GM18858 (cell line): ENCODE data around the gene BCOR.

Experiments used
- ATAC-seq: cut with Tn5 transposase; IDR thresholded peaks from one replicate; pipeline ENCODE4 v1.9.1; 2021; ENCODE audit not compliant: unreplicated experiment

Gene BCOR

DNA sequence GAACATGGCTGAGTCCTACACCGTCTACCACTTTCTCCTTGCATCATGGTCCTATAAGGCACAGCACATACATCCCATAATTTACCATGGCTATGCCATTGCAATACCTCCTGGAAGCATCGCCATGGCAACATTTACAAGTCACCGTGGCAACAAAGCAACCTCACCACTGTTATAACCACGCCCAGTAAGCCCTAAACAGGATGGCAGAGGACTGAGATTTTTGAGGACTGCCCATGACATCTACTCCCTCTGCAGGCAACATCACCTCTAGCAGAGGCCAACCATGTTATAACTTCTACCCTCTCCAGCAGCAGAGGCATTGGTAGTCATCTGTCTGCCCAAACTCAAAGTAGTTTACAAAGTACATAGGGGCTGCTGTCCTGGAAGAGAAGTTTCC is 29.7 kb downstream of the BCOR start:
- ATAC-seq: no peak

DNA sequence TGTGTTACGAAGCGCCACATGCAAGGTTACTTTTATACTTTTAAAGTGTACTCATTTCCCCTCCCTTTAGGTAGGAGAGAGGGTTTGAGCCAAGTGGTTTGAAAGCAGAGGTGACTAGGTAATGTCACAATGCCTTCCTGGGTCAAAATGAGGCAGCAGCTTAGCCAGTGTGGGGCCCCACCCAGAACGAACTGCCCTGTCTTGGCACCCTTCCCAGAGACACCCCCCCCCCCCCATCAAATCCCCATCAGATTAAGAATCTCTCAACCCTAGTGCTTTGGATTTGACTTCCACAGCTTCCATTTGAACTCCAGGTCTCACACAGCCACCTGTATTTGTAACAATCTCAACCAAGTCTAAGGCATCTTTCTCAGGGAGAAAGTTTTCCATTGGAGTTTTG is 31.1 kb downstream of the BCOR start:
- ATAC-seq: no peak

- no peak for ATAC-seq
Observed at GRCh38 chrX:40065296-40066046, 32.3 kb downstream of the BCOR start.

DNA sequence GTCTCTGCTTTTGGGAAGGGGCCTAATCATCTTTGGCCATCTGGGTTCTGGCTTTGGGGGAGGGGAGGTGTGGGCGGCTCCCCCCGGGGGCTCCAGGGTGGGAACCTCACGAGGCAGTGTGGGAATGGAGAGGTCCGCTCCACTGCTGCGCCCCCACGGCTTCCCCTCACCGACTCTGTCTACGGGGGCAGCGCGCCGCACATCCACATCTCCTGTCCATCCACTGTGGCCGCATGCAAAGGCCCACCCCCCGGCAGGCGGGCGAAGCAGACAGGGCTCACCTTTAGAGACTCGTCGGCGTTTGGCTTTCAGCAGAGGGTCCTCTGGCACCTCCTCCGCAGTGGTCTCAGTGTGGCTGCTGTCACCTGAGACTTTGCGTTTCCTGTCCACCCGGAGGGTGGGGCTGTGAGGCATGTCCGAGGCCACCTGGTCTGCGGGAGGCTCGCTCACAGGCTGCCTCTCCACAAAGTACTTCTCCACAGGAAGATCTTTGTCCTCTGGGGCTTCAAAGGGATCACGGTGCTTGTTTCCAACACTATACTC is 33.6 kb downstream of the BCOR start:
- no peak for ATAC-seq

DNA sequence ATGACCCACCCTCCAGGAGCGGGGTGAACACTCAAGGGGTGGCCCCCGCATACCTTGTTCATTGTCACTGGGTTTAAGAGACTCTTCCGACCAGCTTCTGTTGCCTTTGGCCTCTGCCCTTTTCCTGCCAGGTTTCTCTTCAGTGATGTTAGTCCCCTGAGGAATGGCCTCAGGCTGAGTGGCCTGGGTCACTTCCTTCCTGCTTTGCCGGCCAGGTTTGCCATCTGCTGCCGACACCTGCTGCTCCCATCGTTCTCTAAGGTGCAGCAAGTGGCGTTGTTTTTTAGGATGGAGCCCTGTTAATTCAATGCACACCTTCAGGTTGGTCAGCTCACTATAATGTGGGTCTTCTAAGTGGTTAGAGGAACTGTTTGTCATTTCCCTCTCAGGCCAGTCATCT is 34.2 kb downstream of the BCOR start:
- ATAC-seq: no peak

GRCh38 chrX:40062525-40063155 is 35.1 kb downstream of the BCOR start:
- ATAC-seq: no peak

GRCh38 chrX:40061871-40062524 is 35.8 kb downstream of the BCOR start:
- ATAC-seq: no peak

GRCh38 chrX:40061005-40061404 is 36.8 kb downstream of the BCOR start:
- no peak for ATAC-seq

DNA sequence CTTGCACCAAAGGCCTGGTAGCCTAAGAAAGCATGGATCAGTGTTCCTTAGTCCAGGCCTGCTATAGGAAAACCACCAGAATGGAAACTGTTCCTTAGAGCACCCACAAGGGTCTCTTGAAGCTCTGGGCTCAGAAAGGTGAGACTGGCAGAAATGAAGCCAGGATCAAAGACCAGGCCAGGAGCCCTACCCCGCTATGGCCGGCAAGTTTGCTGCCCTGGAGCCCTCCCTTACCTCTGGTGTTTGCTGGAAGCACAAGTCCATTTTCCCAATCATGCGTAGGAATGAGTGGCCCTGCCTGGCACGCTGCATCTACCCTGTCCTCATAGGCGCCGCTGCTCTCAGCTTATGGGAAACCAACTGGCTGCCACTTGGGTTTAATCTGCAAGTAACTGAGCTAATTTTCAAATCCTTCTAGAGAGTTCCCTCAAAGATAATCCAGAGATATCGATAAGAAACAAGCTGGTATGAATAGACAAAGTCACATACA is 37.4 kb downstream of the BCOR start:
- ATAC-seq: no peak

GRCh38 chrX:40058719-40059118 is 39.0 kb downstream of the BCOR start:
- no peak for ATAC-seq

GRCh38 chrX:40057405-40057804 is 40.4 kb downstream of the BCOR start:
- ATAC-seq: no peak

- ATAC-seq: no peak
Observed at GRCh38 chrX:40056420-40056819, 41.3 kb downstream of the BCOR start.

DNA sequence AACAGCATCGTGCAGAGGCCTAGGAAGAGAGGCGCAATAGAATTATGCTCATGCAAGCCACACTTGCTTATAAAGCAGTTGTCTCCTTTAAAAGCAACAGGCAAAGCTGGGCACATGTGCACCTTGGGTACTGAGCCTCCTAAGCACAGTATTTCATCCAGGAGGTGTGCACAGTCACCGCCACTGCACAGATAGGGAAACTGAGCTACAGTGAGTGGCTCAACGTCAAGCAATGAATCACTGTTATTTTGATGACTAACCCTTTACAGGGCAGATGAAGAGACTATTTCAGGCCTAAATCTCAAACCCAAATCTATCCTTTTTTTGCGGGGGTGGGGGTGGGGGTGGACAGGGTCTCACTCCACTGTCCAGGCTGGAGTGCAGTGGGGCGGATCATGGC is 42.3 kb downstream of the BCOR start:
- ATAC-seq: no peak

GRCh38 chrX:40054793-40055192 is 43.0 kb downstream of the BCOR start:
- no peak for ATAC-seq

GRCh38 chrX:40050532-40050931 is 47.2 kb downstream of the BCOR start:
- ATAC-seq: no peak

DNA sequence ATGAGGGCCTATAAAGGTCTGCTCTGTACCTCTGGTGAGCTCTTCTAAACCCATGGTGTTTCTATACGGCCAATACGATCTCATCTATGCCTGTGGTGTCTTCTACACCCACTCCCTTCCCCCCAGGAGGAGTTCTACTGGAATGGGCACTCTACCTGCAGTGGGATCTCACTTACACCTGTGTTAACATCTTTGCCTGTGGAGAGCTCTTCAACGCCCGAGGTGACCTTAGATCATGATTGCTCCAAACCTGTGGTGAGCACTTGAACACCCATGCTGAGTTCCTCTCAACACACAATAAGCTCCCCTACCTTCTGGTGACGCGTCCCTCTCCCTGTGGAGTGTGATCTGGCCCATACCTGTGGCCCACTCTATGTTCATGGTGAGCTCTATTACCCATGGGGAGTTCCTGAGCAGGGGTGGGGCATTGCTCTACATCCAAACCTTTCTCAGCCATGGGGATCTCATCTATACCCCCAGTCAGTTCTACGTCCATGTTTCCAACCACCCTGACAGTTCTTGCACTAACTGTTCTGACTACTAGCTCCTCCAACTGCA is 48.6 kb downstream of the BCOR start:
- no peak for ATAC-seq

- no peak for ATAC-seq
Observed at GRCh38 chrX:40047485-40047884, 50.3 kb downstream of the BCOR start.

GRCh38 chrX:40043895-40044294 is 53.9 kb downstream of the BCOR start:
- no peak for ATAC-seq

DNA sequence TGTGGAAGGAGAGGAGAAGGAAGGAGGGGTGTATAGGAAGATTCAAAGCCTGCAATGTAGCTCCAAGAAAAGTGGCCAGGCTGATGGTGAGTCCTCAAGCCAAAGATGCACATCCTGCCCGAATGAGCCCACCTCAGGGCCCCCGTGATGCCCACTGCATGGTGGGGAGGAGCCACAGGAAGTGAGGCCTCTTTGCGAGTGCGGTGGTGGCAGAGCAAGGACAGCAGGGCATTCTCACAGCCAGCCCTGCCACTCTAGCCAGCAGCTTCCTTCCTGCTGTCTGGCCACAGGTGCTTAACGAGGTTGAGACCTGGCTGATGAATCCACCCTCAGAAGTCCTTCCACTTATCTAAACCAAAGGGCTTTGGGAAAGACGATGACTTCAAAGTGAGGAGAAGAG is 55.8 kb downstream of the BCOR start:
- no peak for ATAC-seq

DNA sequence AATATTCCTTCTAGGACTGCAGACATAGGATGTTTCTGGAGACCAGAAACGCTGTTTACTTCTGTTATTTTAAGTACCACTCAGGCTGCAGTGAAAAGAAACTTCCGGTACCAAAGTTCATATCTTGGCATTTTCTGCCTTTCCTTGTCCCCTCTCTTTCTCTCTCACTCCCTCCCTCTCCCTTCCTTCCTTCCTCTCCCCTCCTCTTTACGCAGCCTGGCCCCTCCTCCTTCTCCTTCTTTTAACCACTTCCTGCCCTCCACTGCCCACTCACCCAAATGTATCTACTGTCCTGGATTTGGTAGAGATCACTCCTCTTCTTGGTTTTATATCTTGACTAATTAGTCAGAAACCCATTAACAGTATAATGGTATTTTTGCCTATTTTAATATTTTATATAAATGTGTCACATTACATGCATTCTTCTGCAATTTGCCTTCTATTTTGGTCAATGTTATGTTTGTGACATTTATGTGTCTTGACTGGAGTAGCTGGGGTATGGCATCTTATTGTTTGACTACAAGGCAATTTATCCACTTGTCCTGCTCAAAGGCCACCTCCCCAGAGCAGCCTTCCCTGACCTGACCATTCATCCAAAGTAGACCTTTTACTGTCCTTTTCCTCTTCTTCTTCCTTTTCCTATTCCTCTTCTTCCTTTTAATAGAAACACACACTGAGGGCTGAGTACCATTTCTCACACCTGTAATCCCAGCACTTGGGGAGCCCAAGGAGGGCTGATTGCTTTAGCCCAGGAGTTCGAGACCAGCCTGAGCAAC is 56.9 kb downstream of the BCOR start:
- ATAC-seq: no peak

- no peak for ATAC-seq
Observed at GRCh38 chrX:40039887-40040286, 57.9 kb downstream of the BCOR start.
